HCT116 (cell line): Measurements from ENCODE around the gene CCN5. TPM values are rescaled to one million over a fixed set of nuclear protein-coding genes. Genes with fewer than 3 reads are reported as not detected.
A peak's percentile ranks its signal among the peaks of the same experiment; 100 is the strongest.

Experiments used
- ATAC-seq: fragments of 200-7000 bp; cut with Tn5 transposase; 2 replicates; pipeline ENCODE4 v1.9.1; 2020; ENCODE audit warnings: mild to moderate bottlenecking, moderate library complexity
- Bru-seq: library from RNA; stranded (reverse); fragments of 400-500 nt; gene quantifications from one replicate; lab custom pipeline; 2021; lab: Mats Ljungman, UMichigan
- BruChase-seq, 2 experiments: library from RNA; stranded (reverse); fragments of 400-500 nt; gene quantifications; one replicate each; lab custom pipeline; 2021; lab: Mats Ljungman, UMichigan
- BruUV-seq: library from RNA; stranded (reverse); fragments of 400-500 nt; replicated peaks from 2 replicates; lab custom pipeline; 2021; lab: Mats Ljungman, UMichigan
- CTCF ChIA-PET: fragments of 300-600 bp; sonication (Branson Sonifier 250); formaldehyde crosslinking; loops from one replicate; lab custom pipeline; 2021; ENCODE audit warnings: antibody characterized with exemption; lab: Charles Lee
- POLR2A ChIA-PET: fragments of 300-600, 350-600 bp; sonication (Branson Sonifier 250); formaldehyde crosslinking; loops from one replicate; lab custom pipeline; 2021; ENCODE audit warnings: antibody characterized with exemption; lab: Charles Lee
- RAD21 ChIA-PET, 2 experiments: fragments of 300-600 bp; sonication (Branson Sonifier 250); formaldehyde crosslinking; loops; one replicate each; lab custom pipeline; 2023; ENCODE audit warnings: low total read pairs in 2 of 2; ENCODE audit not compliant: uncharacterized antibody in 2 of 2, unreplicated experiment in 2 of 2, low non-redundant PET in 1 of 2; lab: Charles Lee
- DNase-seq: peaks from one replicate; pipeline ENCODE4 v3.0.0-alpha.2; 2010; ENCODE audit warnings: low read depth, low spot score
- H2AFZ ChIP-seq: fragments of 200-600 bp; shearing (Covaris generic), sonication (generic); 2 replicates; pipeline ENCODE4 v1.6.1; 2017; ENCODE audit warnings: low read depth, mixed run types, mixed read lengths, antibody characterized with exemption, low read length; ENCODE audit not compliant: poor library complexity, severe bottlenecking
- H3K27ac ChIP-seq: 2 replicates; pipeline ENCODE4 v1.5.1; 2012; ENCODE audit warnings: low read depth, low read length
- H3K27me3 ChIP-seq: fragments of 200-600 bp; sonication (generic); 2 replicates; pipeline ENCODE4 v1.6.1; 2016; ENCODE audit warnings: mixed run types, low read length, mixed read lengths; ENCODE audit not compliant: insufficient read depth
- H3K36me3 ChIP-seq, 2 experiments: fragments of 200-500 bp in 1 of 2; fragments of 200-600 bp in 1 of 2; sonication (Bioruptor generic) in 1 of 2; sonication (generic) in 1 of 2; 2 replicates each; pipeline versions ENCODE4 v1.5.1 to v1.6.1; 2014 to 2016; ENCODE audit warnings: low read length in 2 of 2, inconsistent platforms in 1 of 2, mixed read lengths in 1 of 2, mixed run types in 1 of 2; ENCODE audit not compliant: insufficient read depth in 2 of 2, control insufficient read depth in 1 of 2
- H3K4me1 ChIP-seq, 2 experiments: fragments of 200-600 bp in 1 of 2; sonication (generic) in 1 of 2; 2 replicates each; pipeline versions ENCODE4 v1.5.1 to v1.6.1; 2012 to 2017; ENCODE audit warnings: low read length in 2 of 2, inconsistent platforms in 1 of 2, mild to moderate bottlenecking in 1 of 2, mixed read lengths in 1 of 2, mixed run types in 1 of 2, moderate library complexity in 1 of 2; ENCODE audit not compliant: insufficient read depth in 2 of 2, control insufficient read depth in 1 of 2
- H3K4me2 ChIP-seq: fragments of 200-600 bp; sonication (generic); 2 replicates; pipeline ENCODE4 v1.6.1; 2017; ENCODE audit warnings: mixed run types, low read length, mixed read lengths
- H3K4me3 ChIP-seq, 2 experiments: fragments of 200-600 bp in 1 of 2; sonication (generic) in 1 of 2; replicated peaks in 1 of 2; 2 replicates each; pipeline ENCODE4 v1.5.1; 2011 to 2016; ENCODE audit warnings: low read length in 2 of 2, control low read depth in 1 of 2, low read depth in 1 of 2, mild to moderate bottlenecking in 1 of 2, mixed read lengths in 1 of 2, mixed run types in 1 of 2
- H3K79me2 ChIP-seq: fragments of 200-600 bp; sonication (generic); 2 replicates; pipeline ENCODE4 v1.6.1; 2017; ENCODE audit warnings: mild to moderate bottlenecking, mixed run types, low read length, moderate library complexity, mixed read lengths; ENCODE audit not compliant: insufficient read depth
- H3K9ac ChIP-seq: fragments of 200-600 bp; sonication (generic); 2 replicates; pipeline ENCODE4 v1.6.1; 2016; ENCODE audit warnings: low read length, mixed read lengths
- H3K9me2 ChIP-seq: fragments of 200-600 bp; sonication (generic), shearing (Covaris generic); 2 replicates; pipeline ENCODE4 v1.6.1; 2017; ENCODE audit warnings: mixed run types, mild to moderate bottlenecking, moderate library complexity; ENCODE audit not compliant: insufficient read depth
- H3K9me3 ChIP-seq, 2 experiments: fragments of 200-500 bp in 1 of 2; fragments of 200-600 bp in 1 of 2; sonication (Bioruptor generic) in 1 of 2; sonication (generic) in 1 of 2; 2 replicates each; pipeline ENCODE4 v1.6.1; 2014 to 2017; ENCODE audit warnings: low read length in 2 of 2, mixed read lengths in 2 of 2, inconsistent platforms in 1 of 2, low read depth in 1 of 2, mild to moderate bottlenecking in 1 of 2, mixed run types in 1 of 2, moderate library complexity in 1 of 2; ENCODE audit not compliant: control insufficient read depth in 1 of 2, insufficient read depth in 1 of 2
- H4K20me1 ChIP-seq: fragments of 200-600 bp; sonication (generic), shearing (Covaris generic); 2 replicates; pipeline ENCODE4 v1.6.1; 2017; ENCODE audit warnings: mixed run types, mild to moderate bottlenecking, moderate library complexity; ENCODE audit not compliant: insufficient read depth
- CBX3 ChIP-seq: IDR thresholded peaks from 2 replicates; pipeline ENCODE4 v1.6.1; 2012; ENCODE audit warnings: low read depth
- CEBPB ChIP-seq: IDR thresholded peaks from 2 replicates; pipeline ENCODE4 v1.6.1; 2012; ENCODE audit warnings: low read depth
- ELF1 ChIP-seq: IDR thresholded peaks from 2 replicates; pipeline ENCODE4 v1.6.1; 2012; ENCODE audit warnings: low read depth, borderline replicate concordance
- POLR2AphosphoS5 ChIP-seq: IDR thresholded peaks from 2 replicates; pipeline ENCODE4 v1.6.1; 2011; ENCODE audit warnings: mild to moderate bottlenecking, low read depth, low read length, moderate library complexity
- SRF ChIP-seq: IDR thresholded peaks from 2 replicates; pipeline ENCODE4 v1.6.1; 2012; ENCODE audit warnings: low read depth
- TCF7L2 ChIP-seq: IDR thresholded peaks from 2 replicates; pipeline ENCODE4 v1.7.0; 2011; ENCODE audit warnings: borderline replicate concordance, inconsistent platforms; ENCODE audit not compliant: insufficient read depth, insufficient read length; ENCODE audit errors: extremely low read depth
- intact Hi-C: fragments of 100-400 bp; cut with micrococcal nuclease; formaldehyde crosslinking; loops from 2 replicates; pipeline ENCODE4 v1.10.0; 2022
- long read RNA-seq: library from polyadenylated mRNA; unstranded; transcript quantifications from one replicate; pipeline ENCODE4 v2.0.0, GENCODE V29; 2021; ENCODE audit not compliant: unreplicated experiment
- polyA plus RNA-seq: library from polyadenylated mRNA; unstranded; fragments of >200 nt; gene quantifications from 2 replicates; pipeline ENCODE4 v1.2.1, GENCODE V29; 2012; ENCODE audit warnings: missing spikeins
- total RNA-seq: library from RNA; stranded (reverse); gene quantifications from one replicate; pipeline ENCODE4 v1.2.1, GENCODE V29; 2021; ENCODE audit not compliant: unreplicated experiment
- TF ChIP-seq, protein P1 (sequence below): IDR thresholded peaks from 2 replicates; pipeline ENCODE4 v1.6.1; 2011; ENCODE audit warnings: mild to moderate bottlenecking, low read length, moderate library complexity; ENCODE audit not compliant: insufficient replicate concordance; ENCODE audit errors: extremely low read depth
- TF ChIP-seq, protein P2 (sequence below): IDR thresholded peaks from 2 replicates; pipeline ENCODE4 v1.6.1; 2012; ENCODE audit warnings: low read depth
- TF ChIP-seq, protein P3 (sequence below): IDR thresholded peaks from 2 replicates; pipeline ENCODE4 v1.6.1; 2012

Gene CCN5, protein sequence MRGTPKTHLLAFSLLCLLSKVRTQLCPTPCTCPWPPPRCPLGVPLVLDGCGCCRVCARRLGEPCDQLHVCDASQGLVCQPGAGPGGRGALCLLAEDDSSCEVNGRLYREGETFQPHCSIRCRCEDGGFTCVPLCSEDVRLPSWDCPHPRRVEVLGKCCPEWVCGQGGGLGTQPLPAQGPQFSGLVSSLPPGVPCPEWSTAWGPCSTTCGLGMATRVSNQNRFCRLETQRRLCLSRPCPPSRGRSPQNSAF
- total RNA-seq (0.20 TPM), Bru-seq, nascent RNA (not detected), BruChase-seq, experiment 1, labeled RNA remaining after a 6-hour chase (not detected), BruChase-seq, experiment 2, labeled RNA remaining after a 2-hour chase (not detected)
- 0.15 and 0.21 TPM in 2 replicates for polyA plus RNA-seq
- long read RNA-seq, partial matches to known transcripts, result 0 of 1 reads
- long read RNA-seq, other reads (novel, unspliced or antisense), result 1 of 1 reads

DNA sequence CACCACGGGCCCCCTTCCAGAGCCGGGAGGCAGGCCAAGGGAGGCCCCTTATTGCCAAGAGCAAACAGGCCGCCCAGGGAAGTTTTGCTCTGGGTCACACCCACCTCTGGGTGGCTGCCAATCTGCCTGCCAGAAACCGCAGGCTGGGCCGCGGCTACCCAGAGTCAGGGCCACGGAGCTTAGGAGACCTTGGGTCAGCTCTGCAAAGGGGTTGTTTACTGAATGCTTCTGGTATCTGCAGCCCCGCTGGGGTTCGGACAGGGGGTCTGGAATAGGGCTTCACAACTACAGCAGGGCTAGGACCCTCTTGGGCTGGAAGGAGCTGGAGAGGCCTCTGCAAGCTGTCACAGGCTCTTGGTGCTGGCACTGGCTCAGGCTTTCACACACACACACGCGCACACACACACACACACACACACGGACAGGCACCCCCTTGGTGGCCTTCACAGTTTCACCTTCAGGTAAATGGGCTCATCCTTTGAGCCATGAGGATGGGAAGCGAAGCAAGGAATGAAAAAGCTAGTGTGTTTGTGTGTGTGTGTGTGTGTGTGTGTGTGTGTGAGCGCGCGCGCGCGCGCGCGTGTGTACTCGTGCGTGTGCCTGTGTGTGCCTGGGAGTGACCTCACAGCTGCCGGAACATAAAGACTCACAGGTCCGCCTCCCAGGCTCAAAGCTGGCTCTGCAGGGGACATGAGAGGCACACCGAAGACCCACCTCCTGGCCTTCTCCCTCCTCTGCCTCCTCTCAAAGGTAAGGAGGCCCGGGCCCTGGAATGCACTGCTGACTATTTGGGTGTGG, at the start of gene CCN5:
Gene CCN5, plus strand, starts transcription at position 669 of the 798 bp plus-strand sequence. Its CDS starts 22 bp downstream, at position 691.
- ATAC-seq (peak; percentile 86), DNase-seq (peak; percentile 32)
- RAD21 ChIA-PET, result no interaction called here
- Histone ChIP-seq H3K4me2 (peak within 1 kb of the TSS; percentile 70), H3K4me1 (peaks cover 24 to 25% of the 10 kb centered on the region in 2 experiments), H3K27ac (no peak within 1 kb of the TSS), H3K27me3 (0 out of 2 replicates have a peak, but pooled peaks cover 3% of the 10 kb centered on the region), H3K79me2 (no peaks in the 10 kb centered on the region), H3K9me3 (no peaks in the 10 kb centered on the region), H3K36me3 (no peaks in the 10 kb centered on the region), H4K20me1 (no peaks in the 10 kb centered on the region), H2AFZ (no peak within 1 kb of the TSS), H3K4me3 (no peak within 1 kb of the TSS), H3K9ac (no peak within 1 kb of the TSS; the same call in 1 of the 2 replicates)
- BruUV-seq, result no TSS peak
- TF ChIP-seq TCF7L2, result peak; percentile 86
- TF ChIP-seq CBX3, result 0 out of 2 replicates have a peak, but pooled peaks have one; percentile 41
- peak; percentile 33; the same call in 1 of the 2 replicates for TF ChIP-seq POLR2AphosphoS5
- TF ChIP-seq SRF, result no peak
- TF ChIP-seq, all 23 proteins: peak for 3
- no peaks in the 10 kb centered on the region for H3K9me2 ChIP-seq
- ChIA-PET CTCF (interaction anchor here (1.2 to 1.4 kb wide), 2 partner anchors 26 to 33 kb away, joined by 3 to 4 read pairs; no protein-coding TSS in a partner anchor), POLR2A (no interaction called here)
- intact Hi-C loops, result no loop called here

DNA sequence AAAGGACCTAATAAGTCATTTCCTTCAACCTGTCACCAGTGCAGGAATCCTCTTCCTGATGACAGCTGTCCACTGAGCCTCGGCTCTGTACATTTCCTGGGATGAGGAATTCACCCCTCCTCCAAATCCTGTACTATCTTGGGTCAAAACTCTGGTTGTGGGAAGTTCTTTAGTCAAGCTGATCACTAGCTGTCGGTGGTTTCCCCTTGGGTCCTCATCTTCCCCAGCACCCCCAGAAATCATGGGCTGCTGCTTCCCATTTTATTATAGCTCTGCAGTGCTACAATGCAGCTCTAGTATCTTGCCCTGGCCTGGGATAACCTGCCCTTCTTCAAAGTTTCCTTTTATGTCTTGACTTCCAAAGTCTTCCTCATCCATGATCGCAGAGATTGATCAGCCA, 49.1 kb upstream of the CCN5 start:
- ATAC-seq, result no peak
- no peaks in the 10 kb centered on the region for H3K79me2 ChIP-seq
- no peak overlapping the region for H2AFZ ChIP-seq
- H3K4me3 ChIP-seq, result no peak overlapping the region
- H3K4me2 ChIP-seq, result no peak overlapping the region
- H3K9me3 ChIP-seq, result no peaks in the 10 kb centered on the region
- POLR2A ChIA-PET, result no interaction called here
- H3K4me1 ChIP-seq, result peaks cover 0 to 9% of the 10 kb centered on the region in 2 experiments; a peak in 2 of 4 replicates
- H3K9me2 ChIP-seq, result no peaks in the 10 kb centered on the region
- no peaks in the 10 kb centered on the region for H4K20me1 ChIP-seq
- no peak overlapping the region for H3K27ac ChIP-seq
- no peak for DNase-seq
- BruUV-seq, result no TSS peak
- H3K9ac ChIP-seq, result no peak overlapping the region
- RAD21 ChIA-PET, result no interaction called here
- CTCF ChIA-PET, result interaction anchor here (0.7 kb wide), 1 partner anchor 449 kb away, joined by 3 read pairs; no protein-coding TSS in a partner anchor
- intact Hi-C loops, result no loop called here
- no peaks in the 10 kb centered on the region for H3K27me3 ChIP-seq
- H3K36me3 ChIP-seq, result no peaks in the 10 kb centered on the region
- TF ChIP-seq, protein P1, sequence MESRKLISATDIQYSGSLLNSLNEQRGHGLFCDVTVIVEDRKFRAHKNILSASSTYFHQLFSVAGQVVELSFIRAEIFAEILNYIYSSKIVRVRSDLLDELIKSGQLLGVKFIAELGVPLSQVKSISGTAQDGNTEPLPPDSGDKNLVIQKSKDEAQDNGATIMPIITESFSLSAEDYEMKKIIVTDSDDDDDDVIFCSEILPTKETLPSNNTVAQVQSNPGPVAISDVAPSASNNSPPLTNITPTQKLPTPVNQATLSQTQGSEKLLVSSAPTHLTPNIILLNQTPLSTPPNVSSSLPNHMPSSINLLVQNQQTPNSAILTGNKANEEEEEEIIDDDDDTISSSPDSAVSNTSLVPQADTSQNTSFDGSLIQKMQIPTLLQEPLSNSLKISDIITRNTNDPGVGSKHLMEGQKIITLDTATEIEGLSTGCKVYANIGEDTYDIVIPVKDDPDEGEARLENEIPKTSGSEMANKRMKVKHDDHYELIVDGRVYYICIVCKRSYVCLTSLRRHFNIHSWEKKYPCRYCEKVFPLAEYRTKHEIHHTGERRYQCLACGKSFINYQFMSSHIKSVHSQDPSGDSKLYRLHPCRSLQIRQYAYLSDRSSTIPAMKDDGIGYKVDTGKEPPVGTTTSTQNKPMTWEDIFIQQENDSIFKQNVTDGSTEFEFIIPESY, result no peak
- TF ChIP-seq, protein P2, sequence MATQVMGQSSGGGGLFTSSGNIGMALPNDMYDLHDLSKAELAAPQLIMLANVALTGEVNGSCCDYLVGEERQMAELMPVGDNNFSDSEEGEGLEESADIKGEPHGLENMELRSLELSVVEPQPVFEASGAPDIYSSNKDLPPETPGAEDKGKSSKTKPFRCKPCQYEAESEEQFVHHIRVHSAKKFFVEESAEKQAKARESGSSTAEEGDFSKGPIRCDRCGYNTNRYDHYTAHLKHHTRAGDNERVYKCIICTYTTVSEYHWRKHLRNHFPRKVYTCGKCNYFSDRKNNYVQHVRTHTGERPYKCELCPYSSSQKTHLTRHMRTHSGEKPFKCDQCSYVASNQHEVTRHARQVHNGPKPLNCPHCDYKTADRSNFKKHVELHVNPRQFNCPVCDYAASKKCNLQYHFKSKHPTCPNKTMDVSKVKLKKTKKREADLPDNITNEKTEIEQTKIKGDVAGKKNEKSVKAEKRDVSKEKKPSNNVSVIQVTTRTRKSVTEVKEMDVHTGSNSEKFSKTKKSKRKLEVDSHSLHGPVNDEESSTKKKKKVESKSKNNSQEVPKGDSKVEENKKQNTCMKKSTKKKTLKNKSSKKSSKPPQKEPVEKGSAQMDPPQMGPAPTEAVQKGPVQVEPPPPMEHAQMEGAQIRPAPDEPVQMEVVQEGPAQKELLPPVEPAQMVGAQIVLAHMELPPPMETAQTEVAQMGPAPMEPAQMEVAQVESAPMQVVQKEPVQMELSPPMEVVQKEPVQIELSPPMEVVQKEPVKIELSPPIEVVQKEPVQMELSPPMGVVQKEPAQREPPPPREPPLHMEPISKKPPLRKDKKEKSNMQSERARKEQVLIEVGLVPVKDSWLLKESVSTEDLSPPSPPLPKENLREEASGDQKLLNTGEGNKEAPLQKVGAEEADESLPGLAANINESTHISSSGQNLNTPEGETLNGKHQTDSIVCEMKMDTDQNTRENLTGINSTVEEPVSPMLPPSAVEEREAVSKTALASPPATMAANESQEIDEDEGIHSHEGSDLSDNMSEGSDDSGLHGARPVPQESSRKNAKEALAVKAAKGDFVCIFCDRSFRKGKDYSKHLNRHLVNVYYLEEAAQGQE, result no peak
- TF ChIP-seq SRF (no peak), CEBPB (no peak), CBX3 (no peak), ELF1 (no peak)
- TF ChIP-seq, protein P3, sequence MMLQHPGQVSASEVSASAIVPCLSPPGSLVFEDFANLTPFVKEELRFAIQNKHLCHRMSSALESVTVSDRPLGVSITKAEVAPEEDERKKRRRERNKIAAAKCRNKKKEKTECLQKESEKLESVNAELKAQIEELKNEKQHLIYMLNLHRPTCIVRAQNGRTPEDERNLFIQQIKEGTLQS, result no peak
